OCI-LY1 (cell line): ENCODE results near the gene C2CD4D.

Source experiments
- H2AFZ ChIP-seq: fragments of 200-600 bp; sonication (generic), shearing (Covaris generic); 2 replicates; pipeline ENCODE4 v1.6.0; 2014; ENCODE audit warnings: antibody characterized with exemption, mild to moderate bottlenecking, low read length
- H3F3A ChIP-seq: fragments of 200-600 bp; sonication (generic), shearing (Covaris generic); 2 replicates; pipeline ENCODE4 v1.6.0; 2014; ENCODE audit warnings: mild to moderate bottlenecking, antibody characterized with exemption, low read length, moderate library complexity; ENCODE audit not compliant: insufficient read depth
- H3K27ac ChIP-seq: fragments of 200-600 bp; sonication (generic); 2 replicates; pipeline ENCODE4 v1.5.1; 2014; ENCODE audit warnings: low read length, mixed run types, mild to moderate bottlenecking, low read depth; ENCODE audit not compliant: poor library complexity, severe bottlenecking
- H3K27me3 ChIP-seq: fragments of 200-600 bp; sonication (generic); 2 replicates; pipeline ENCODE4 v1.6.0; 2014; ENCODE audit warnings: antibody characterized with exemption, mild to moderate bottlenecking, low read length, moderate library complexity; ENCODE audit not compliant: insufficient read depth
- H3K36me3 ChIP-seq: fragments of 200-600 bp; sonication (generic); 2 replicates; pipeline ENCODE4 v1.6.1; 2014; ENCODE audit warnings: mild to moderate bottlenecking, antibody characterized with exemption, low read length, moderate library complexity, mixed read lengths; ENCODE audit not compliant: insufficient read depth
- H3K4me1 ChIP-seq: fragments of 200-600 bp; sonication (generic); 2 replicates; pipeline ENCODE4 v1.5.1; 2014; ENCODE audit warnings: mild to moderate bottlenecking, low read length, moderate library complexity; ENCODE audit not compliant: insufficient read depth, severe bottlenecking
- H3K4me2 ChIP-seq: fragments of 200-600 bp; sonication (generic), shearing (Covaris generic); 2 replicates; pipeline ENCODE4 v1.6.1; 2014; ENCODE audit warnings: low read length
- H3K4me3 ChIP-seq: fragments of 200-600 bp; sonication (generic); 2 replicates; pipeline ENCODE4 v1.5.1; 2014; ENCODE audit warnings: low read length, low read depth, mild to moderate bottlenecking, mixed read lengths; ENCODE audit not compliant: poor library complexity, severe bottlenecking
- H3K79me2 ChIP-seq: fragments of 200-600 bp; shearing (Covaris generic); 2 replicates; pipeline ENCODE4 v1.6.1; 2016; ENCODE audit warnings: mixed run types, low read length, mixed read lengths; ENCODE audit not compliant: insufficient read depth
- H3K9ac ChIP-seq: fragments of 200-600 bp; sonication (generic), shearing (Covaris generic); 2 replicates; pipeline ENCODE4 v1.6.1; 2014; ENCODE audit warnings: mild to moderate bottlenecking, low read length, mixed read lengths
- H3K9me2 ChIP-seq: fragments of 200-600 bp; sonication (generic), shearing (Covaris generic); 2 replicates; pipeline ENCODE4 v1.6.1; 2014; ENCODE audit warnings: low read depth, mild to moderate bottlenecking, low read length, mixed read lengths
- H3K9me3 ChIP-seq: fragments of 200-600 bp; shearing (Covaris generic); 2 replicates; pipeline ENCODE4 v1.6.1; 2014; ENCODE audit warnings: low read length, mixed read lengths
- H4K20me1 ChIP-seq: fragments of 200-600 bp; sonication (generic), shearing (Covaris generic); 2 replicates; pipeline ENCODE4 v1.6.0; 2016; ENCODE audit warnings: mild to moderate bottlenecking, low read length; ENCODE audit not compliant: insufficient read depth
- EZH2 ChIP-seq: fragments of 200-600 bp; sonication (generic), shearing (Covaris generic); IDR thresholded peaks from 2 replicates; pipeline ENCODE4 v1.8.0; 2017; ENCODE audit warnings: borderline replicate concordance, mixed run types, mild to moderate bottlenecking, antibody characterized with exemption, low read length, moderate library complexity, mixed read lengths
- TF ChIP-seq, protein P1 (sequence below): fragments of 200-600 bp; sonication (generic), shearing (Covaris generic); IDR thresholded peaks from 2 replicates; pipeline ENCODE4 v1.5.1; 2017; ENCODE audit warnings: mild to moderate bottlenecking, antibody characterized with exemption, low read length, moderate library complexity, mixed read lengths

Gene C2CD4D

DNA sequence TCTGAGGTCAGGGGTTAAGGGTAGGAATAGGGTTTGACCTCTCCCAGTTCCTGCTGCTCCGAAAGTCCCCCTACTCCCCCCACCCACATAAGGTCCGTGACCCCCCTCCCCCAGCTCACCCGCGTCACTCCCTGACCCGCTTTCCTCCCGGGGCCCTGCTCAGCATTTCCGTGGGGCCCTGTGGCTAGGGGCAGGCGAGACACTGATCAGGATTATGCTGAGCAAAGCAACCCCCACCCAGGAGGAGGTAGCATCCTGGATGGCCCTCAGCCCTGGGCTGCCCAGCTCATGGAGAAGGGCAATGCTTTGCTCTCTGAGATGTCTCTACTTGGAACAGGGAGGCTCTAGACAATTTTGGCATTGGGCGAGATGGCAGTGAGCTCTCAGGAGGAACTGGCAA is 11.8 kb downstream of the C2CD4D start:
- Histone ChIP-seq H3K4me1 (no peaks in the 10 kb centered on the region), H3K27me3 (no peaks in the 10 kb centered on the region)

DNA sequence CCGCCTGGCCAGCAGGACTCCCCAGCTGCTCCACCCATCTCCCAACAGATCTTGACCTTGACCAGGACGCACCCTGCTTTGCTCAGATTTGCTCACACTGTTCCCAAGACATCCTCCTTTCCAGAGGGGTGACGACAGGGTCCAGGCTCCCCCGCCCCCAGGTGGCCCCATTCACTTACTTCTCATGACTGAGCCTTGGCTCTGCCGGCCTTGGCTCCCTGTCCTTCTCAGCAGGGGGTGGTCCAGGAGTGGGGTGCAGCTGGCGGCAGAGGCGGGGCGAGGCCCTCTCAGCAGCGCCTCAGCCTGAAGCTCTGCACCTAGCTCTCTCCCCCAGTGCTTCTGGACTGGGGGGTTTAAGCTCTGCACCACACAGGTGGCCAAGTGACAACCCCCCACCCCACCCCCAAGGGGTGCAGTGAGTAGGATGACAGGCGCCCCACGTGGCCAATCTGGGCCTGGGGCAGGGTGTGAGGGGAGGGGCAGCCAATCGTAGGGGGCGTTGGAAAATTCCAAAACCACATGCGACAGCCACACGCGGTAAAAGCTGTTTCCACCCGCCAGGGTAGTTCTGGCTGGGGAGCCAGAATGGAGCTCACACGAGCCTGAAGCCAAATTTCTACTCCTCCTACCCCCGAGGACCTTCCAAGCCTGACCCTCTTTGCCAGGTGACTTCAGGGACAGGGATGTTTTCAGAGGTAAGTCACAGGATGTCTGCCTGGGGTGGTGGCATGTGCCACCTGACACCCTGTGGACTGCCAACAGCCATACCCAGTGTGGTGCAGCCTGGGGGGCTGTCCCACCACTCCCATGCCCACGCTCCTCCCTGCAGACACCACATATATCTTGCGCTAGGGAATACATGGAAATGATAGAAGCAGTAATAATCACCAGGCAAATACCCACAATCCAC is 13.6 kb downstream of the C2CD4D start:
- H3K4me1 ChIP-seq: no peaks in the 10 kb centered on the region
- no peak overlapping the region for H2AFZ ChIP-seq
- H3K4me3 ChIP-seq: no peak overlapping the region
- H3K9ac ChIP-seq: no peak overlapping the region
- no peaks in the 10 kb centered on the region for H3K9me3 ChIP-seq
- no peaks in the 10 kb centered on the region for H3F3A ChIP-seq
- no peaks in the 10 kb centered on the region for H3K36me3 ChIP-seq
- no peak overlapping the region for H3K4me2 ChIP-seq
- no peaks in the 10 kb centered on the region for H3K79me2 ChIP-seq
- no peaks in the 10 kb centered on the region for H3K27me3 ChIP-seq
- TF ChIP-seq, protein P1, sequence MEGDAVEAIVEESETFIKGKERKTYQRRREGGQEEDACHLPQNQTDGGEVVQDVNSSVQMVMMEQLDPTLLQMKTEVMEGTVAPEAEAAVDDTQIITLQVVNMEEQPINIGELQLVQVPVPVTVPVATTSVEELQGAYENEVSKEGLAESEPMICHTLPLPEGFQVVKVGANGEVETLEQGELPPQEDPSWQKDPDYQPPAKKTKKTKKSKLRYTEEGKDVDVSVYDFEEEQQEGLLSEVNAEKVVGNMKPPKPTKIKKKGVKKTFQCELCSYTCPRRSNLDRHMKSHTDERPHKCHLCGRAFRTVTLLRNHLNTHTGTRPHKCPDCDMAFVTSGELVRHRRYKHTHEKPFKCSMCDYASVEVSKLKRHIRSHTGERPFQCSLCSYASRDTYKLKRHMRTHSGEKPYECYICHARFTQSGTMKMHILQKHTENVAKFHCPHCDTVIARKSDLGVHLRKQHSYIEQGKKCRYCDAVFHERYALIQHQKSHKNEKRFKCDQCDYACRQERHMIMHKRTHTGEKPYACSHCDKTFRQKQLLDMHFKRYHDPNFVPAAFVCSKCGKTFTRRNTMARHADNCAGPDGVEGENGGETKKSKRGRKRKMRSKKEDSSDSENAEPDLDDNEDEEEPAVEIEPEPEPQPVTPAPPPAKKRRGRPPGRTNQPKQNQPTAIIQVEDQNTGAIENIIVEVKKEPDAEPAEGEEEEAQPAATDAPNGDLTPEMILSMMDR: no peak
- no peak for TF ChIP-seq EZH2
- H3K9me2 ChIP-seq: no peaks in the 10 kb centered on the region
- H4K20me1 ChIP-seq: no peaks in the 10 kb centered on the region
- H3K27ac ChIP-seq: no peak overlapping the region

More for the DNA sequence above, 11.8 kb downstream of the C2CD4D start:
- H3K4me3 ChIP-seq: no peak overlapping the region
- no peak for TF ChIP-seq EZH2
- TF ChIP-seq, protein P1: no peak
- H2AFZ ChIP-seq: no peak overlapping the region
- H3K9me3 ChIP-seq: no peaks in the 10 kb centered on the region
- no peak overlapping the region for H3K4me2 ChIP-seq
- H3K79me2 ChIP-seq: no peaks in the 10 kb centered on the region
- H3K27ac ChIP-seq: no peak overlapping the region
- H3F3A ChIP-seq: no peaks in the 10 kb centered on the region
- no peak overlapping the region for H3K9ac ChIP-seq
- H4K20me1 ChIP-seq: no peaks in the 10 kb centered on the region
- no peaks in the 10 kb centered on the region for H3K36me3 ChIP-seq
- H3K9me2 ChIP-seq: no peaks in the 10 kb centered on the region

DNA sequence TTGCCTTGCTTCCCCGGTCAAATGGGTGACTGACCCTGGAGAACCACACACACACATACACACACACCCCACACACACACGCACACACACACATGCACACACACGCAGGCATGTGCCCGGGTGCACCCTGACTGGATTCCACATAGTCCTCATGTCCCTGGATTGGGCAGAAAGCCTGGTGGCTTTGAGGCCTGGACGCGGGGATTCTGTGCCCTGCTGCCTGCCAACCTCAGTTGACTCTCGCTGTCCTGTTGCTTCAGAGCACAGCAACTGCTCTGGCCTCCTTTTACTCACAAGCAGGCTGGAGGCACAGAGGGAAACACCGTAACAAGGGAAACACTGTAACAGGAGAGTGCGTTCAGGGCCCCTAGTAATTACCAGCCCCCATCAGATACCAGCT is 14.4 kb downstream of the C2CD4D start:
- no peaks in the 10 kb centered on the region for H3K4me1 ChIP-seq
- H3K4me3 ChIP-seq: no peak overlapping the region
- no peaks in the 10 kb centered on the region for H3K79me2 ChIP-seq
- no peaks in the 10 kb centered on the region for H3F3A ChIP-seq
- H2AFZ ChIP-seq: no peak overlapping the region
- no peaks in the 10 kb centered on the region for H3K9me3 ChIP-seq
- H3K9me2 ChIP-seq: no peaks in the 10 kb centered on the region
- H3K27ac ChIP-seq: no peak overlapping the region
- H3K4me2 ChIP-seq: no peak overlapping the region
- H4K20me1 ChIP-seq: no peaks in the 10 kb centered on the region
- no peaks in the 10 kb centered on the region for H3K36me3 ChIP-seq
- H3K27me3 ChIP-seq: no peaks in the 10 kb centered on the region
- TF ChIP-seq, protein P1: no peak
- TF ChIP-seq EZH2: no peak
- no peak overlapping the region for H3K9ac ChIP-seq
